HG02943 (cell line): ENCODE results near the gene ZC3H18.

Experiments used
- ATAC-seq: cut with Tn5 transposase; IDR thresholded peaks from one replicate; pipeline ENCODE4 v1.9.1; 2021; ENCODE audit warnings: mild to moderate bottlenecking, low read depth, moderate library complexity; ENCODE audit not compliant: unreplicated experiment

Gene ZC3H18

GRCh38 chr16:88532434-88533241, 37.6 kb upstream of the ZC3H18 start:
- no peak for ATAC-seq

- no peak for ATAC-seq
Observed at GRCh38 chr16:88533381-88533917, 36.8 kb upstream of the ZC3H18 start.

- no peak for ATAC-seq
Observed at GRCh38 chr16:88533932-88534637, 36.1 kb upstream of the ZC3H18 start.

GRCh38 chr16:88534638-88535190, 35.5 kb upstream of the ZC3H18 start:
- ATAC-seq, result no peak

GRCh38 chr16:88535191-88535856, 34.9 kb upstream of the ZC3H18 start:
- ATAC-seq, result no peak

- no peak for ATAC-seq
Observed at GRCh38 chr16:88535857-88536222, 34.4 kb upstream of the ZC3H18 start.

- ATAC-seq, result no peak
Observed at GRCh38 chr16:88536510-88536909, 33.7 kb upstream of the ZC3H18 start.

- ATAC-seq, result no peak
Observed at GRCh38 chr16:88536971-88537751, 33.0 kb upstream of the ZC3H18 start.

- ATAC-seq, result no peak
Observed at GRCh38 chr16:88537859-88538258, 32.3 kb upstream of the ZC3H18 start.

- ATAC-seq, result no peak
Observed at GRCh38 chr16:88538366-88539060, 31.7 kb upstream of the ZC3H18 start.

GRCh38 chr16:88539261-88539651, 30.9 kb upstream of the ZC3H18 start:
- no peak for ATAC-seq

- ATAC-seq, result no peak
Observed at GRCh38 chr16:88539652-88540345, 30.4 kb upstream of the ZC3H18 start.

- no peak for ATAC-seq
Observed at GRCh38 chr16:88540346-88540977, 29.7 kb upstream of the ZC3H18 start.

GRCh38 chr16:88541831-88542616, 28.2 kb upstream of the ZC3H18 start:
- ATAC-seq, result no peak

- ATAC-seq, result no peak
Observed at GRCh38 chr16:88543230-88543813, 26.9 kb upstream of the ZC3H18 start.

- no peak for ATAC-seq
Observed at GRCh38 chr16:88545781-88546180, 24.4 kb upstream of the ZC3H18 start.

GRCh38 chr16:88548131-88548874, 21.9 kb upstream of the ZC3H18 start:
- ATAC-seq, result no peak
